ENCODE data around the gene SH3BP1.

The SH3BP1 gene

DNA sequence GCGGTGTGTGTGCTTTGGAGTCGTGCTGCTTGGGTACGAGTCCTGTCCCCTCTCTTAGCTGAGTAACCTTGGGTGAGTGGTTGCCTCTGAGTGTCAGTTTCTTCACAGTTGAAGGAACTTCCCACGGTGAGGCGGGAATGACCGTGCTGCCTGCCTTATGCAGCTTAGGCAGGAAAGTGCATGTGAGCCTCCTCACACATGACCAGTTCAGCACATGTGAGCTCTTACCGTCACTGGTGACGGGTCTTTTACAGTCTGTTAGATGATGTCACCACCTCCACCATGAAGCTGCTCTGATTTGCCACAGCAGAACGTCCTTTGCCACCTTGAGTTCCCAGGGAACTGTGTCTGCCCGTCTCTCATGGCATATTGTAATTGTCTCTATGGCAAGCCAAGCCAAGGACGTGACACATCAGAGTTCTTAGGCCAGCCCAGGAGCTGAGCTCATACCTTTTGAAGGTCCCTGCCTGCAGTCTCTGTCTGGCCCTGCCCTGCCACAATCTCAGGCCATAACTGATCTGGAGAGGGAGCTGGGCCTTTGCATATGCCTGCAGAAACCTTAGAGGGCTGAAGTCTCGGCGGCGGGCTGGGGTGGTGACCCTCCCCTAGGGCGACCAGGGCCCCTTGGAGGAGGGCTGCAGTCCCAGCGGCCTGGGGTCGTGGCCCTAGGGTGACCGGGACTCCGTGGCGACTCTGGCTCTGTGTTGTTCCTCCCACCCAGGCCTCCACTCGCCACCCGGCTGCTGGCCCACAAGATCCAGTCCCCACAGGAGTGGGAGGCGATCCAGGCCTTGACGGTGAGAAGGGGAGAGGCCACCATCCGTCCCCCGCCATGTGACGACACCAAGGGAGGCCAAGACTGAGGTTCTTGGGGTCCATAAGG lies 23.0 kb upstream of the SH3BP1 start:
- DNase-seq (ENCODE audit: low read depth): no peak

DNA sequence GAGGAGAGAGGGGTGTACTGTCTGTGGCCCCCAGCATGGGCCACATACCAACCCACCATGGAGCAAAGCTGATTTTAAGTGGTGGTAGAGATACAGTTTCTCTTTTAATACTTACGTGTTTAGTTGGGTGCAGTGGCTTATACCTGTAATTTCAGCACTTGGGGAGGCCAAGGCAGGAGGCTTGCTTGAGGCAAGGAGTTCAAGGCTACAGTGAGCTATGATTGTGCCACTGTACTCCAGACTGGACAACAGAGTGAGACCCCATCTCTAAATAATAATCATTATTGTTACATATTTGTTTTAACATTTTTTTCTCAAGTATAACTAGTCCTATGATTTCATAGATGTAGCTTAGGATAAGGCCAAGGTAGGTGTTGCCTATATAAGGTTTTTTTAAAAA lies 22.0 kb upstream of the SH3BP1 start:
- DNase-seq (ENCODE audit: low read depth): no peak

DNA sequence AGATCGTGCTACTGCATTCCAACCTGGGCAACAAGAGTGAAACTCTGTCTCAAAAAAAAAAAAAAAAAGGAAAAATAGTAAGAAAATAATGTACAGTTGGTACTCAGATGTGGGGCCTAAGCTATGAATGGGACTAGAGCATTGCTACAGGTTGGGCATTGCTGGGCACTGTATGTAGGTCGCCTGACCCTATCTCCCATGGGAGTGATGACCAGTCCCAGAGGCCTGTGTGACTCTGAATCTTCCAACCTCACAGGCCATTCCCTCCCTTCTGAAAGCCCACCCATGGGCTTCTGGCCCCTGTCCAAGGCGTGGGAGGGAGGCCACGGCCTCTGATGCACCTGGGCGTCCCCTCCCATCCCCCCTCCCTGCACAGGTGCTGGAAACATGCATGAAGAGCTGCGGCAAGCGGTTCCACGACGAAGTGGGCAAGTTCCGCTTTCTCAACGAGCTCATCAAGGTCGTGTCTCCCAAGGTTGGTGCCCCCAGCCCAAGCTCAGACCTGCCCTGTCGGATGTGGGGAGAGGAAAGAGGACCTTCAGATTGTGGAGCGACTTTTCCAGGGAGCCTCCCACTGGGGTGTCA lies 21.3 kb upstream of the SH3BP1 start:
- DNase-seq (ENCODE audit: low read depth): no peak

DNA sequence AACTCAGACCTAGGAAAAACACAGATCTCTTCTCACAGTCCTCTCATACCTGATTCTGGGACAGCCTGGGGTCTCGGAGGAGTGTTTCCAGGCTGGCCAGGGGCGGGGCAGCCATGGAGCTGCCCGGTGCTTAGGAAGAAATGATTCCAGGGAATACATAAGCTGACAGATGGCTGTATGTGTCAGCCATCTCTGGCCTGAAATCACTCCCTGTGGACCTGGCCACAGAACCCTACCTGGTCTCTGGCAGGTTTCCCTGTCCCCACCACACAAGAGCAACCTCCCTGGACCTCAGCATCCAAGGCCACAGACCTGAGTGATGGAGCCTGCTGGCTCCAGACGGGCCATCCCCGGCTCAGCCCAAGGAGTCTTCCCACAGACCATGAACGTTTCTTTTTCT lies 20.8 kb upstream of the SH3BP1 start:
- no peak for DNase-seq (ENCODE audit: low read depth)

DNA sequence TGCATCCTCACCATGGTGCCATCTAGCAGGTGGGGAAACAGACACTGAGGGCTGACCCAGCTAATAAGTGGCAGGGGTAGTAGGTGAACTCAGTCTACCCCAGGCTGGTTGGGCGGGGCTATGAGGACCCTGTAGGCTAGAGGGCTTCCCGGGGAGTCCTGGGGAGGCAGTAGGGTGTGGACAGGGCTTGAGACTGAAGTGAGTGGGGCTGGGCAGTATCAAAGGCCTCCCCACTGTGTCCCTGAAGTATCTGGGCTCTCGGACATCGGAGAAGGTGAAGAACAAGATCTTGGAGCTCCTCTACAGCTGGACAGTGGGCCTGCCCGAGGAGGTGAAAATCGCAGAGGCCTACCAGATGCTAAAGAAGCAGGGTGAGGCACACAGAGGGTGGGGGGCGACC lies 19.5 kb upstream of the SH3BP1 start:
- DNase-seq (ENCODE audit: low read depth): no peak

DNA sequence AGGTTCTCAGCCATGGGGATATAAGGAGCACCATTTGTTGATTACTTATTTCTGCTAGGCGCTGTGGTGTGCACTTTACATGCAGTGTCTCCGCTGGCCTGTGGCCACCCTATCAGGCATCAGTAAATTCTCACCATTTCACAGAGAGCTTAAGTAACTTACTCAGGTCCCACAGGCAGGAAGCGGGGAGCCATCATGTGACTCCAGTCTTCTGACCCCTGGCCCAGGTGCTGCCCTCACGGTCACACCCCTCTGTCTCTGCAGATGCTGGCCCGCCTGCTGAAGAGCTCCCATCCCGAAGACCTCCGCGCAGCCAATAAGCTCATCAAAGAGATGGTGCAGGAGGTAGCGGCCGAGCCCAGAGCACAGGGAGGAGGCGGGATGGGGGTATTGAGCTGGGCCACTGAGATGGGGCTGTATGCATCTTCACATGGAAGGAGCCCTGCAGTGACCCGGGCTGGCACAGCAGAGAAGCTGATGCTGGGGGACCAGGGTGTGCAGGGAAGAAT lies 18.1 kb upstream of the SH3BP1 start:
- no peak for DNase-seq (ENCODE audit: low read depth)

DNA sequence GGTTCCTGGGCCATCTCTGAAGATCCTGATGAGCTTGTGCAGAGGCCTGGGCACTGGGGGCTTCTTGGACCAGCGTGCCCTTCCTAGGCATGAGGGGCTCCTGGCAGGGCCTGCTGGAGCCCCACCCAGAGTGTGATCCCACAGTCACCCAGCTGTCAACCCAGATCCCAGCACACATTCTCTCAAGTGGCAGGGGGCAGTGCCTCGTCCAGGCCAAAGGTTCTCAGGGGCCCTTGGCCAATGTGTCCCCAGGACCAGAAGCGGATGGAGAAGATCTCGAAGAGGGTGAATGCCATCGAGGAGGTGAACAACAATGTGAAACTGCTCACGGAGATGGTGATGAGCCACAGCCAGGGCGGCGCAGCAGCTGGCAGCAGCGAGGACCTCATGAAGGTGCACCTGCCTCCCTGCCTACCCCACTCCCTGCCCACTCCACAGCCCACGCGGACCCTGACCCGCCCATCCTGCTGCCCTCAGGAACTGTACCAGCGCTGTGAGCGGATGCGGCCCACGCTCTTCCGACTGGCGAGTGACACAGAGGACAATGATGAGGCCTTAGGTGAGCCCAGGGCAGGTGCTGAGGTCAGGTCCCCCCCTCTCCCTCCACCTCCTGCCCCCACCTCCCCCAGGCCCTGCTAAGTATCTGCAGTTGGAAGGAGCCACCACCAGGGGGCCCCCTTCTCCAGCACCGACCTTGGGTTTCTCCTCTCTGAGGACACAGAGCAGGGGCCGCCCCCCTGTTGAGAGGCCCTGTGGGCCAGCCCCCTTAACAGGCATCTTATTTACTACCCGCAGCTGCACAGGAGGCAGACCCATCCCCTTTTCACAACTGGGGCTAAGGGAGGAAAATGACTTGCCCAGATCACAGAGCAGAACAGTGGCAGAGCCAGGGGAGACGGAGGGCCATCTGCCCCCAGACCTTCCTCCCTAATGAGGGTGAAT lies 16.1 kb upstream of the SH3BP1 start:
- DNase-seq (ENCODE audit: low read depth): peak; percentile 61

DNA sequence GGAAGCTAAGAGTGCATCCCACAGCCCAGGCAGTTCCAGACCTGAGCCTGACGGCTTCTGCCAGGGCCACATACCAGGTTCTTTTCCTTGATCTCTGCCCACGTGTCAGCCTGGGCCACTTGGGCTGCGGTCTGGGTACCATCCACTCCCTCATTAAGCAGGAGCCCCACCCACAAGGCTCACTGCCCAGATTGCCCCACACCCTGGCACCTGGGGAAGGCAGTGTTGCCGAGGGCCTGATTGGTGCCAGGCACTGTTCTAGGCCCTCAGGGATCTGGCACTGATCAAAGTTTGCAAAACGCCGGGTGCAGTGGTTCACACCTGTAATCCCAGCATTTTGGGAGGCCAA lies 15.5 kb upstream of the SH3BP1 start:
- DNase-seq (ENCODE audit: low read depth): no peak

DNA sequence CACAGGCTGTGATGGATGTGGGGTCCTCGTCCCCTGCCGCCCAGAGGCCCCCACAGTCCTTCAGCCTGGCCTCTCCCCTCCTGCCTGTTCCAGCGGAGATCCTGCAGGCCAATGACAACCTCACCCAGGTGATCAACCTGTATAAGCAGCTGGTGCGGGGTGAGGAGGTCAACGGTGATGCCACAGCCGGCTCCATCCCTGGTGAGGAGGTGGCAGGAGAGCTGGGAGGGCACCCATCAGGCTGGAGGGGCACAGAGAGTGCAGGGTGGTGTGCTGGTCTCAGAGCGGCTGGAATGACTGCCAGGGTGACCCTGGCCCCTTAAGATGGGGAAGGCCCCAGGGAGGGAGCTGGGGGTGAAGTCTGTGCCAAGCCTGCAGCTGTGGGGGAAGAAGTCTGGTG lies 14.6 kb upstream of the SH3BP1 start:
- DNase-seq (ENCODE audit: low read depth): no peak

DNA sequence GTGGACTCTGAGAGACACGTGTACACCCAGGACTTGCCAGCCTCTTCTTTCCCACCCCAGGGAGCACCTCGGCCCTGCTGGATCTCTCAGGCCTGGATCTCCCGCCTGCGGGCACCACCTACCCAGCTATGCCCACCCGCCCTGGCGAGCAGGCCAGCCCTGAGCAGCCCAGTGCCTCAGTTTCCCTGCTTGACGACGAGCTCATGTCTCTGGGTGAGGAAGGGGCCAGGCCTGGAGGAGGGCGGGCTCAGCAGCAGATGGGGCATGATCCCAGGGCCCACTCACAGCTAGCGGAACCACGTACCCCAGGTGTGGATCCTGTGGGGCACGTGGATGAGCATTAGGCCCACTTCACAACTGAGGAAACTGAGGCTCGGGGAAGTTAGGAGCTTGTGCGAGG lies 13.7 kb upstream of the SH3BP1 start:
- DNase-seq (ENCODE audit: low read depth): no peak

DNA sequence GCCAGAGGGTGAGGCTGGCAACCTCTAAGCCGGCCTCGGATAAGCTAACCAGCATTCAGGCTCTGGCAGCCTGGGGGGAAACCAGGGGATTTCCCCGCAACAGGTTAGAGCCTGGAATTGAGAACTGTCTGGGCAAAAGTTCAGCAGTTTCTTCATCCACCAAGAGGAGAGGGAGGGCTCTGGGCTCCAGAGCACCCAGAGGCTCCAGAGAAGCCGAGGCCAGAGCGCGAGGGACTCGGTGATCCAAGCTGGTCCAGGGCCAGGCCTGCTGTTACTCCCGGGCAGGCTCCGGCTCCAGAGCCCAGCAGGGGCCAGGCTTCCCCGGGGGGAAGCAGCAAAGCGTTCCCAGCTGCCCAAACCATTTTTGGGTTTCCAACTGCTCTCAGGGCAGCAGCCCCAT lies 13.3 kb upstream of the SH3BP1 start:
- no peak for DNase-seq (ENCODE audit: low read depth)

DNA sequence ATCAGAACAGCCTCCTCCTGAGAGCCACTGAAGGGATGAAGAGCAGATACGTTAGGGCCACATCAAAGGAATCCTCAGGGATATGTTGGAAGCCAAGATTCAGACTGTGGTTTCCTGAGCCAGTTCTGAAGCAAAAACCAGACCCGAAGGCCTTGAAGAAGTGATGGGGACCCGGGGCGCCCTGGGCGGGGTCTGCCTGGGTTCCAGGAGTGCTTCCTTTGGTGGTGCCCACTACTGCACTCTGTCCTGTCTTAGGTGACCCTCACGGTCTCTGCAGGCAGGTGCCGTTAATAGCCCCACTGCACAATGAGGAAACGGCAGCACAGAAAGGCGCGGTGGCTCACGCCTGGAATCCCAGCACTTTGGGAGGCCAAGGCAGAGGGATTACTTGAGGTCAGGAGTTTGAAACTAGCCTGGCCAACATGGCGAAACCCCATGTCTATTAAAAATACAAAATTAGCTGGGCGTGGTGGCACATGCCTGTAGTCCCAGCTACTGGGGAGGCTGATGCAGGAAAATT lies 12.9 kb upstream of the SH3BP1 start:
- DNase-seq (ENCODE audit: low read depth): no peak

DNA sequence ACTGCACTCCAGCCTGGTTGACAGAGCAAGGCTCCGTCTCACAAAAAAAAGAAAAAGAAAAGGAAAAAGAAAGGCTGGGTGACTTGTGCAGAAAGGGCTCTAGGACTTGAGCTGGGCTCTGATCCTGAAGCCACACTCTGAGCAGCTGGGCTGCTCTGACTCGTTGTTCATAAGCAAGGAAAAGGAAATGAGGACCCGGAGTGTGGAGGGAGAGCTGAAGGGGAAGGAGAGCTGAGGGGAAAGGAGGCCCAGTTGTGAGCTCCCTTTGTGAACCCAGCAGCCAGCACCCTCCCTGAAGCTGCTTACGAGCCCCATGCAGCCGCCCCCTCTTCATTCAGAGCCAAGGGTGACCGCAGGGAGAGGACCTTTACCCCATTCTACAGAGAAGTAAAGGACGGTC lies 12.3 kb upstream of the SH3BP1 start:
- DNase-seq (ENCODE audit: low read depth): no peak

DNA sequence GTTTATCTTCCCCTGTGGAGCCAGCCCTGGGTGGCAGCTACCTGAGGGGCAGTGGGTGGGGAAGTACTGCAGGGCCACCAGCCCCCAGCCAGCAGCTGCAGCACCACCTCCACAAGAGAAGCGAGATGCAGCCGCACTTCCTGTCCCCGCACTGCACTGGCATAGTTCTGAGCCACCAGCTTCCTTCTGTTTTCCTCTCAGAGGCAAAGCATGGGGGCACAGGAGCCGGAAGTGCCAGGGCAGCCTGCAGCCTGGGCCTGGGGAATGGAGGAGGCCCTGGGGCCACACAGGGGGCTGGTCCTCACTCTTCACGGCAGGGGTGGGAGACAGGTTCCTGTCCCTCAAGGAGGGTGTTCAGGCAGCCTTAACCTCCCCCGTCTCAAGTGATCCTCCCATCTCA lies 11.9 kb upstream of the SH3BP1 start:
- no peak for DNase-seq (ENCODE audit: low read depth)

DNA sequence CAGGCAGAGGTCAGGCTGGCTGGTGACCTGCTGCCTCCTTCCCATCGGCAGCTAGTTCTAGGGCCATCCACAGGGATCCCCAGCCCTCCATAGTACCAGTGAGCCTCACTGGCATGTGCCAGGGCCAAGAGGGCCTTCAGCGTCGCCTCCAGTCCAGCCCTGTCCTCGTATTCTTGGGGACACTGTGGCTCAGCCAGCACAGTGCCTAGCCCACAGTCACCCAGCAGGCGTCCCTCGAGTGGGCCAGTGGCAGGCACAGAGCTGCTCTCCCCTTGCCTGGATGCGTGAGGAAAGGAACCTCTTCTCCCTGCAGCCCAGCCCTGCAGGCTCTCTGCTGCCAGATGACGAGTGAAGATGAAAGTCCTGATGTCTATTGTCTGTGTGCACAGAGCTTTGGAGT lies 10.6 kb upstream of the SH3BP1 start:
- no peak for DNase-seq (ENCODE audit: low read depth)

DNA sequence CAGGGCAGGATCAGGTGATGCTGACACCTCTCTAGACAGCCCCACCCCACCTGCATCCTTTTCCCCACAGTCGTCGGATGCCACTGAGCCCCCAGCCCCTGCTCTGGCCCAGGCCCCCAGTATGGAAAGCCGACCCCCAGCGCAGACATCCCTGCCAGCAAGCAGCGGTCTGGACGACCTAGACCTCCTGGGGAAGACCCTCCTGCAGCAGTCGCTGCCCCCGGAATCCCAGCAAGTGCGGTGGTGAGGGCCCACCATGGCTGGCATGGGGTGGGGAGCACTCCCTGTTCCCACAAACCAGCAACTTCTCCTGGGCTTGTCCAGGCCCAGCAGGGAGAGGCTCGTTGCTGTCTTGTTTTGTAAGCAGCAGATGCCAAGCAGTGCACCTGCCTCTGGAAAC lies 9.5 kb upstream of the SH3BP1 start:
- DNase-seq (ENCODE audit: low read depth): no peak

DNA sequence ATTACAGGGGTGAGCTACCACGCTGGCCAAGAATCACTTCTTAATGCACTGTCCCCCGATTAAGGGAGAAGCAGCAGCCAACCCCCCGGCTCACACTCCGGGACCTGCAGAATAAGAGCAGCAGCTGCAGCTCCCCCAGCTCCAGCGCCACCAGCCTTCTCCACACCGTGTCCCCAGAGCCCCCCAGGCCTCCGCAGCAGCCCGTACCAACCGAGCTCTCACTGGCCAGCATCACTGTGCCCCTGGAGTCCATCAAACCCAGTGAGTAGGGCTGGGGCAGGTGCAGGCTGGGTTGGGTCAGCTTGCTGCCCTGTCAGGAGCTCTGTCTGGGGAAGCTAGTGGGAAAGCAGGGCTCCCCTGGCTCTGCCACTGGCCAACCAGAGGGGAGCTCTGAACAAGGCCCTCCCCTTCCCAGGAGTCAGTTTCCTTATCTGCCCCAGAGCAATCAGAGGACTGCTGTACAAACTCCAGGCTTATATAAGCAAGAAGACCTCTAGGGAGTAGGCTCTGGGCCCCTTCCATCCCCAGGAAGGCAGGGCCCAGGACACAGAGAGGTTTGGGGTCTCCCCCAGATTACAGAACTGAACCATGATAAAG lies 8.5 kb upstream of the SH3BP1 start:
- no peak for DNase-seq (ENCODE audit: low read depth)

DNA sequence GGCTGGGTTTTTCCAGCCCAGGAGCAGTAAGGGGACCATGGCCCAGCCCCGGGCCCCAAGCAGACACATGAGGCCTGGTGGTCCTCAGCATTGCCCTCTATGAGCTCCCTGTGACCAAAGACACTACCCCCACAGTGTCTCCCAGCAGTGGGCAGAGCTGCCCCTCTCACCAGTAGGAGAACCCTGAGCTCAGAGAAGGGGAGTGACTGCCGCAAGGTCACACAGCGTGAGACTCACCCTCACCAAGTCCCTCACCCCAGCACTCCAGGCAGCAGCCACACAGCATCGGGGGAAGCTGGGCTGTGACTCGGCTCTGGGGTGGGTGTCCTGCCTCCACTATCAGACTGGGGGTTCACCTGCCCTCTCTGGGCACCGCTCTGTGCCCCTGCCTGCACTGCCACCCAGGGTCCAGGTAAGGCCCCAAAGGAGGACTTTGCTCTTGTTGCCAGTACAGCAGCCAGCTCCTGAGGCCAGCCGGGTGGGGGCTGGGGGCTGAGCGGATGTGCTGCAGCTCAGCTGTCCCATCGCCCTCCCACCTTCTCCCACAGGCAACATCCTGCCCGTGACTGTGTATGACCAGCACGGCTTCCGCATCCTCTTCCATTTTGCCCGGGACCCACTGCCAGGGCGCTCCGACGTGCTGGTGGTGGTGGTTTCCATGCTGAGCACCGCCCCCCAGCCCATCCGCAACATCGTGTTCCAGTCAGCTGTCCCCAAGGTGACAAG lies 7.9 kb upstream of the SH3BP1 start:
- DNase-seq (ENCODE audit: low read depth): no peak

DNA sequence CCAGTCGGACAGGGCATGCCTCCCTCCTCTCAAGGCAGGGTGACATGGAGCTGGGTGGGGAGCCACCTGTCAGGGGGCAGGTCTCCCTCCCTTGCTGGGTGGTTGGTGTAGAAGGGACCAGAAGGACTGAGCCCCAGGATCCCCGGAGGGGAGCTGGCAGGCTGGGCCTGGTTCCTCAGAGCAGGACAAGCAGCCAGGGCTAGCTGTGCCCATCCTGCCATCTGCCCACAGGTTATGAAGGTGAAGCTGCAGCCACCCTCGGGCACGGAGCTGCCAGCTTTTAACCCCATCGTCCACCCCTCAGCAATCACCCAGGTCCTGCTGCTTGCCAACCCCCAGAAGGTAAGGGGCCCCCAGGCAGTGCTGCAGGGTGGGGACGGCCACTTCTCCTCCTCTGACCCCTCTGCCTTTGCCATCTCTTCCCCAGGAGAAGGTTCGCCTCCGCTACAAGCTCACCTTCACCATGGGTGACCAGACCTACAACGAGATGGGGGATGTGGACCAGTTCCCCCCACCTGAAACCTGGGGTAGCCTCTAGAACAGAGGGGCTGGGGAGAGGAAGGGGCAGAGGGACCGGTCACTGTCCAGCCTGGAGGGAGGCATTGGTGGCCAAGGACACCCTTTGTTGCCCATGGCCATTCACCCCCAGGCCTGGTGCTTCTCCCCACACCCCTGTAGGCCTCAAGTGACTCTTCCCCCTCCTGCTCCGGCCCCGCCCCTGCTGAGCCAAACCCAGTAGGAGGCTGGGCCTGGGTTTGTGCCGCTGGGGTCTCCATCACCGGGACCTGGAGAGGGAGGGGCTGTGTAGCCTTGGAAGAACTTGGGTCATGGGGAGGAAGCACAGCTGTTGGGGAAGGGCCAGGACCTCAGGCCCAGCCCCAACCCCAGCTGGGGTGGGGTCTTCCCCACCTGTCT lies 7.0 kb upstream of the SH3BP1 start:
- no peak for DNase-seq (ENCODE audit: low read depth)

DNA sequence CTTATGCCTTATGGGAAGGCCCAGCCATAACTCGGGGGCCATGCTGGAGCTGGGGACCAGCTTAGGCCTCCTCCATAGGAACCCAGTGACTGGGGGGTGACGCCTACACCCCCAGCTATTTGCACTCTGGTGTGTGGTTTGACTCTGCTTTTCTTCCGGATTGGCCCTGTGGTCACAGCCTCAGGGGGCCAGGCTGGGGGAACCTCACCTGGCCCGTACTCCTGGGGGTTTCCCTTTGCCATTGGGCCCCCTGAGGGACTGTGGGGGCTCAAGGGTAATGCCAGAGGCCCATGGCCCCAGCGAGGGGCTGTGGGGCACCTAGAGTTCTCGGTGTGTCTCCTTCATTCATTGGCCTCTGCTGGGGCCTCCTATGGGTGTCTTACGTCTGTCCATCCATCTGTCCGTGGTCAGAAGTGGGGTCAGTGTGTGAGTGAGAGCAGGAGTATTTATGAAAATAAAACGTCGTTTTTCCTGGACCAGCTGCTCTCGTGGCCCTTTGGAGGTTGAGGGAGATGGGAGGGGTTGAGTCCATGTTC lies 6.3 kb upstream of the SH3BP1 start:
- DNase-seq (ENCODE audit: low read depth): no peak
